Mesendoderm (in vitro differentiated cells): ENCODE measurements around the gene EPHA10. TPM values are rescaled to one million over a fixed set of nuclear protein-coding genes. Genes with fewer than 3 reads are reported as not detected.

Experiments used
- DNase-seq: peaks from one replicate; pipeline ENCODE4 v3.0.0; 2013
- H2AK5ac ChIP-seq: 2 replicates; pipeline ENCODE4 v1.6.1; 2013; ENCODE audit warnings: low read length, inconsistent platforms
- H2BK120ac ChIP-seq: 2 replicates; pipeline ENCODE4 v1.6.1; 2013; ENCODE audit warnings: low read depth, mild to moderate bottlenecking, low read length, moderate library complexity, mixed read lengths
- H2BK15ac ChIP-seq: replicated peaks from 2 replicates; pipeline ENCODE4 v1.6.1; 2013; ENCODE audit warnings: low read depth, mild to moderate bottlenecking, moderate library complexity
- H2BK5ac ChIP-seq: 2 replicates; pipeline ENCODE4 v1.6.1; 2013; ENCODE audit warnings: low read length, inconsistent platforms
- H3K18ac ChIP-seq: 2 replicates; pipeline ENCODE4 v1.6.1; 2013; ENCODE audit warnings: mild to moderate bottlenecking, low read length, mixed read lengths
- H3K23ac ChIP-seq: one replicate; pipeline ENCODE4 v1.6.1; 2013; ENCODE audit warnings: low read length
- H3K27ac ChIP-seq: 2 replicates; pipeline ENCODE4 v1.5.1; 2013; ENCODE audit warnings: low read depth, mild to moderate bottlenecking, inconsistent platforms, low read length, moderate library complexity
- H3K27me3 ChIP-seq: 2 replicates; pipeline ENCODE4 v1.6.1; 2013; ENCODE audit warnings: low read length, control low read depth, mild to moderate bottlenecking, inconsistent platforms; ENCODE audit not compliant: insufficient read depth, poor library complexity
- H3K36me3 ChIP-seq: 2 replicates; pipeline ENCODE4 v1.6.1; 2013; ENCODE audit warnings: low read length, inconsistent platforms; ENCODE audit not compliant: control insufficient read depth, insufficient read depth
- H3K4ac ChIP-seq: one replicate; pipeline ENCODE4 v1.6.1; 2013; ENCODE audit warnings: low read depth, mild to moderate bottlenecking, low read length, moderate library complexity
- H3K4me1 ChIP-seq: 2 replicates; pipeline ENCODE4 v1.6.1; 2013; ENCODE audit warnings: low read depth, low read length, inconsistent platforms; ENCODE audit not compliant: control insufficient read depth
- H3K4me2 ChIP-seq: 2 replicates; pipeline ENCODE4 v1.6.1; 2013; ENCODE audit warnings: low read length
- H3K4me3 ChIP-seq: 2 replicates; pipeline ENCODE4 v1.5.1; 2013; ENCODE audit warnings: mild to moderate bottlenecking, low read length
- H3K56ac ChIP-seq: one replicate; pipeline ENCODE4 v1.6.1; 2013; ENCODE audit warnings: low read length
- H3K79me1 ChIP-seq: 2 replicates; pipeline ENCODE4 v1.6.1; 2013; ENCODE audit warnings: low read length, inconsistent platforms
- H3K79me2 ChIP-seq: 2 replicates; pipeline ENCODE4 v1.6.1; 2013; ENCODE audit warnings: mild to moderate bottlenecking, low read length; ENCODE audit not compliant: control insufficient read depth, insufficient read depth
- H3K9ac ChIP-seq: 2 replicates; pipeline ENCODE4 v1.6.1; 2013; ENCODE audit warnings: low read length, inconsistent platforms
- H4K5ac ChIP-seq: one replicate; pipeline ENCODE4 v1.6.1; 2013; ENCODE audit warnings: low read length
- H4K8ac ChIP-seq: one replicate; pipeline ENCODE4 v1.6.1; 2013; ENCODE audit warnings: low read depth, mild to moderate bottlenecking, control low read depth, low read length, moderate library complexity
- WGBS: extraction: QIAGEN DNeasy Blood & Tissue Kit; methylation state at CpG from one replicate; pipeline ENCODE4 v1.1.7; 2013; ENCODE audit warnings: low lambda C conversion rate, missing lambda C conversion rate; ENCODE audit not compliant: insufficient coverage; ENCODE audit errors: extremely low coverage; 5-methylcytosine and 5-hydroxymethylcytosine counted together
- small RNA-seq: library from polyadenylated mRNA; stranded (forward); fragments of <200 nt; extraction: miRNeasy Mini kit (QIAGEN cat#:217004); gene quantifications from one replicate; pipeline ENCODE3, GENCODE V24; 2013; ENCODE audit not compliant: insufficient read depth

Gene EPHA10

DNA sequence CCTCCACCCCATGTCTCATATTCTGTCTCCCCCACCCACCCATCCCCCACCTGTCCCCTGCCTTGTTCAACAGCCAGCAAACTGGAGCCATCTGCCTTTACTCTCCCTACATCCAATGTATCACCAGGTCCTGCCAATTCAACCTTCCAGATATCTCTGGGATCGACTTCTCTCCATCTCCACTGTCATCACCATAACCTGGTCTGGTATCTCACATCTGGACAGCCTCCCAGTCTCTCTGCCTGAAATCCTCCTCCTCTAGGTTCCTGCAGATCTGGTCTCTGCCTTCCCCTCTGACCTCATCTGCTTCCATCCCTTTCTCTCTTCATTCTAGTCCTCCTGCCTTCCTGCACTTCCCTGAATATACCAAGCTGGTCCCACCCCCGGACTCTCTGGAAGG lies 94.8 kb downstream of the EPHA10 start:
- H3K36me3 ChIP-seq, result no peaks in the 10 kb centered on the region
- no CpG with 5 or more reads among the region's 2 CpGs for WGBS
- H3K4me1 ChIP-seq, result no peaks in the 10 kb centered on the region
- no peak overlapping the region for H4K8ac ChIP-seq
- no peak overlapping the region for H3K4me3 ChIP-seq
- no peak overlapping the region for H4K5ac ChIP-seq
- no peak overlapping the region for H3K56ac ChIP-seq
- H2AK5ac ChIP-seq, result no peak overlapping the region
- no peaks in the 10 kb centered on the region for H3K27me3 ChIP-seq
- no peak overlapping the region for H2BK15ac ChIP-seq
- no peak overlapping the region for H3K4ac ChIP-seq
- no peak overlapping the region for H3K18ac ChIP-seq
- H3K23ac ChIP-seq, result no peak overlapping the region
- H3K4me2 ChIP-seq, result no peak overlapping the region
- H3K27ac ChIP-seq, result no peak overlapping the region
- no peak overlapping the region for H2BK120ac ChIP-seq
- no peaks in the 10 kb centered on the region for H3K79me2 ChIP-seq
- no peaks in the 10 kb centered on the region for H3K79me1 ChIP-seq
- no peak overlapping the region for H2BK5ac ChIP-seq
- H3K9ac ChIP-seq, result no peak overlapping the region
- no peak for DNase-seq

GRCh38 chr1:37667023-37667671 lies 97.8 kb downstream of the EPHA10 start:
- Histone ChIP-seq H4K8ac (no peak overlapping the region), H3K36me3 (no peaks in the 10 kb centered on the region), H3K79me2 (no peaks in the 10 kb centered on the region), H3K56ac (no peak overlapping the region), H3K4me1 (no peaks in the 10 kb centered on the region), H3K23ac (no peak overlapping the region), H3K4ac (no peak overlapping the region), H3K4me3 (no peak overlapping the region), H2BK15ac (no peak overlapping the region), H4K5ac (no peak overlapping the region), H3K4me2 (no peak overlapping the region), H3K27me3 (no peaks in the 10 kb centered on the region), H2BK120ac (no peak overlapping the region), H2AK5ac (no peak overlapping the region), H3K9ac (no peak overlapping the region), H3K18ac (no peak overlapping the region), H3K27ac (no peak overlapping the region), H2BK5ac (no peak overlapping the region), H3K79me1 (no peaks in the 10 kb centered on the region)
- DNase-seq, result no peak
- no CpG with 5 or more reads among the region's 17 CpGs for WGBS

- no peak overlapping the region for H3K4me3 ChIP-seq
- H3K27me3 ChIP-seq, result no peaks in the 10 kb centered on the region
- H3K27ac ChIP-seq, result no peak overlapping the region
- no peaks in the 10 kb centered on the region for H3K79me1 ChIP-seq
- no peak overlapping the region for H2BK5ac ChIP-seq
- H2AK5ac ChIP-seq, result no peak overlapping the region
- no peak overlapping the region for H3K18ac ChIP-seq
- no peak overlapping the region for H2BK15ac ChIP-seq
- H3K56ac ChIP-seq, result no peak overlapping the region
- H3K36me3 ChIP-seq, result no peaks in the 10 kb centered on the region
- no CpG with 5 or more reads among the region's 11 CpGs for WGBS
- H3K4me1 ChIP-seq, result no peaks in the 10 kb centered on the region
- no peak overlapping the region for H3K4ac ChIP-seq
- no peak overlapping the region for H3K23ac ChIP-seq
- no peak overlapping the region for H3K4me2 ChIP-seq
- no peak overlapping the region for H4K5ac ChIP-seq
- H2BK120ac ChIP-seq, result no peak overlapping the region
- H3K9ac ChIP-seq, result no peak overlapping the region
- H3K79me2 ChIP-seq, result no peaks in the 10 kb centered on the region
- no peak for DNase-seq
- no peak overlapping the region for H4K8ac ChIP-seq
Measured at GRCh38 chr1:37666241-37666867, 98.6 kb downstream of the EPHA10 start.

Small RNAs within 50 kb of the gene (small RNA-seq; reads per million reads assigned to genes)
- gene RF00019, result not detected
